IMR-90 (cell line): ENCODE data around the gene DEDD2. TPM values are rescaled to one million over a fixed set of nuclear protein-coding genes. Genes with fewer than 3 reads are reported as not detected.
"Not testable (repeated sequence)": the region's sequence is repeated elsewhere in the genome, so short reads cannot be mapped to it uniquely, and the experiment has no call there.

Source experiments
- ATAC-seq: fragments of 200-7000 bp; cut with Tn5 transposase; 2 replicates; pipeline ENCODE4 v1.9.1; 2020; ENCODE audit warnings: low read depth, mild to moderate bottlenecking, moderate library complexity
- BruUV-seq: library from RNA; stranded (reverse); fragments of 400-500 nt; replicated peaks from 2 replicates; lab custom pipeline; 2021; lab: Mats Ljungman, UMichigan
- CTCF ChIA-PET: fragments of 300-600 bp; formaldehyde crosslinking; extraction: SDS; loops from one replicate; lab custom pipeline; 2021; ENCODE audit warnings: antibody characterized with exemption; lab: Yijun Ruan, JAX
- POLR2A ChIA-PET: fragments of 300-600 bp; sonication (Branson Sonifier 250); formaldehyde crosslinking; loops from one replicate; lab custom pipeline; 2022; ENCODE audit warnings: antibody characterized with exemption; ENCODE audit not compliant: unreplicated experiment; lab: Charles Lee
- DNase-seq: peaks from one replicate; pipeline ENCODE4 v3.0.0; 2013
- H2AFZ ChIP-seq: replicated peaks from 2 replicates; pipeline ENCODE3; 2013; ENCODE audit warnings: low read length, mild to moderate bottlenecking; ENCODE audit not compliant: poor library complexity
- H2AK5ac ChIP-seq: 2 replicates; pipeline ENCODE4 v1.6.1; 2013; ENCODE audit warnings: low read depth, low read length, inconsistent platforms
- H2AK9ac ChIP-seq: replicated peaks from 2 replicates; pipeline ENCODE3; 2013; ENCODE audit warnings: mild to moderate bottlenecking, low read depth, low read length, moderate library complexity; ENCODE audit not compliant: poor library complexity
- H2BK120ac ChIP-seq: 2 replicates; pipeline ENCODE4 v1.6.1; 2013; ENCODE audit warnings: low read depth, low read length, inconsistent platforms
- H2BK15ac ChIP-seq: 3 replicates; pipeline ENCODE4 v1.6.1; 2013; ENCODE audit warnings: low read depth, low read length, inconsistent platforms
- H2BK20ac ChIP-seq: 2 replicates; pipeline ENCODE4 v1.6.1; 2013; ENCODE audit warnings: low read depth, mild to moderate bottlenecking, inconsistent platforms, low read length, moderate library complexity
- H2BK5ac ChIP-seq: 2 replicates; pipeline ENCODE4 v1.6.1; 2013; ENCODE audit warnings: mild to moderate bottlenecking, low read depth, low read length, inconsistent platforms; ENCODE audit not compliant: poor library complexity, severe bottlenecking
- H3K14ac ChIP-seq: replicated peaks from 2 replicates; pipeline ENCODE4 v1.6.1; 2013; ENCODE audit warnings: low read depth, low read length, inconsistent platforms
- H3K18ac ChIP-seq: 2 replicates; pipeline ENCODE4 v1.6.1; 2013; ENCODE audit warnings: low read depth, low read length, control low read depth
- H3K23ac ChIP-seq: 2 replicates; pipeline ENCODE4 v1.6.1; 2013; ENCODE audit warnings: low read depth, low read length, inconsistent platforms
- H3K27ac ChIP-seq: 2 replicates; pipeline ENCODE4 v1.5.1; 2013; ENCODE audit warnings: mild to moderate bottlenecking, control low read depth, low read length; ENCODE audit not compliant: insufficient read depth
- H3K27me3 ChIP-seq: 2 replicates; pipeline ENCODE4 v1.6.1; 2013; ENCODE audit warnings: low read length; ENCODE audit not compliant: control insufficient read depth, insufficient read depth
- H3K36me3 ChIP-seq: 2 replicates; pipeline ENCODE4 v1.6.1; 2013; ENCODE audit warnings: low read length, mixed read lengths; ENCODE audit not compliant: control insufficient read depth, insufficient read depth
- H3K4ac ChIP-seq: 2 replicates; pipeline ENCODE4 v1.6.1; 2013; ENCODE audit warnings: low read depth, low read length, inconsistent platforms
- H3K4me1 ChIP-seq: 2 replicates; pipeline ENCODE4 v1.6.1; 2013; ENCODE audit warnings: low read length, mixed read lengths; ENCODE audit not compliant: control insufficient read depth, insufficient read depth
- H3K4me2 ChIP-seq: 2 replicates; pipeline ENCODE4 v1.6.1; 2013; ENCODE audit warnings: low read depth, mild to moderate bottlenecking, control low read depth, low read length, moderate library complexity
- H3K4me3 ChIP-seq: 2 replicates; pipeline ENCODE4 v1.5.1; 2013; ENCODE audit warnings: low read depth, mild to moderate bottlenecking, control low read depth, low read length, moderate library complexity; ENCODE audit not compliant: insufficient read depth
- H3K56ac ChIP-seq: 2 replicates; pipeline ENCODE4 v1.6.1; 2013; ENCODE audit warnings: low read length, inconsistent platforms; ENCODE audit not compliant: insufficient read depth; ENCODE audit errors: extremely low read depth
- H3K79me1 ChIP-seq, 2 experiments: 2 replicates each; pipeline ENCODE4 v1.6.1; 2013; ENCODE audit warnings: low read length in 2 of 2, inconsistent platforms in 1 of 2, low read depth in 1 of 2
- H3K9ac ChIP-seq: 2 replicates; pipeline ENCODE4 v1.6.1; 2013; ENCODE audit warnings: low read depth, low read length, control low read depth
- H3K9me1 ChIP-seq: 2 replicates; pipeline ENCODE4 v1.6.1; 2013; ENCODE audit warnings: low read length, inconsistent platforms; ENCODE audit not compliant: insufficient read depth
- H3K9me3 ChIP-seq: 2 replicates; pipeline ENCODE4 v1.6.1; 2013; ENCODE audit warnings: low read length; ENCODE audit not compliant: control insufficient read depth, insufficient read depth
- H4K20me1 ChIP-seq: 2 replicates; pipeline ENCODE4 v1.6.1; 2013; ENCODE audit warnings: low read length, inconsistent platforms; ENCODE audit not compliant: insufficient read depth
- H4K5ac ChIP-seq: 2 replicates; pipeline ENCODE4 v1.6.1; 2013; ENCODE audit warnings: mild to moderate bottlenecking, low read depth, low read length, control low read depth
- H4K8ac ChIP-seq, 2 experiments: 2 replicates each; pipeline ENCODE4 v1.6.1; 2013; ENCODE audit warnings: low read depth in 2 of 2, low read length in 2 of 2, control low read depth in 1 of 2, inconsistent platforms in 1 of 2
- H4K91ac ChIP-seq: 2 replicates; pipeline ENCODE4 v1.6.1; 2013; ENCODE audit warnings: low read depth, low read length, inconsistent platforms; ENCODE audit not compliant: insufficient read depth
- ELK1 ChIP-seq: fragments of 150-350 bp; IDR thresholded peaks from 2 replicates; pipeline ENCODE4 v1.6.1; 2016; ENCODE audit warnings: low read depth, mild to moderate bottlenecking, low read length, moderate library complexity, borderline replicate concordance
- MXI1 ChIP-seq: IDR thresholded peaks from 2 replicates; pipeline ENCODE4 v1.6.1; 2012; ENCODE audit warnings: low read depth, mild to moderate bottlenecking, low read length, moderate library complexity, borderline replicate concordance
- RFX5 ChIP-seq: IDR thresholded peaks from 2 replicates; pipeline ENCODE4 v1.8.0; 2012; ENCODE audit warnings: low read depth, mild to moderate bottlenecking, low read length, moderate library complexity
- SMC3 ChIP-seq: fragments of 150-350 bp; IDR thresholded peaks from 2 replicates; pipeline ENCODE4 v1.6.1; 2016; ENCODE audit warnings: low read depth, mild to moderate bottlenecking, antibody characterized with exemption, low read length, moderate library complexity
- WGBS, 2 experiments: methylation state at CpG; one replicate each; pipeline versions ENCODE4 v1.1.5 to v1.1.7; 2013; ENCODE audit warnings: missing lambda C conversion rate in 2 of 2; ENCODE audit not compliant: insufficient read length in 1 of 2; ENCODE audit errors: extremely low coverage in 2 of 2; 5-methylcytosine and 5-hydroxymethylcytosine counted together
- dilution Hi-C: fragments of 300-500 bp; cut with HindIII; formaldehyde crosslinking; loops from one replicate; pipeline ENCODE4 v1.14.3; 2018; ENCODE audit warnings: low sequenced_read_pairs; ENCODE audit not compliant: unreplicated experiment
- in situ Hi-C: fragments of 300-500 bp; cut with MboI; formaldehyde crosslinking; loops from 3 replicates; pipeline ENCODE4 v1.14.3; 2019; ENCODE audit warnings: low sequenced_read_pairs, inconsistent platforms, mixed read lengths
- intact Hi-C: fragments of 100-400 bp; cut with micrococcal nuclease; formaldehyde crosslinking; loops from 2 replicates; pipeline ENCODE4 v1.10.0; 2022
- polyA plus RNA-seq, 3 experiments: library from polyadenylated mRNA; depleted of rRNA; stranded (reverse); fragments of >200 nt; gene quantifications; 2 replicates each; pipeline ENCODE4 v1.2.3, GENCODE V29; 2012; ENCODE audit warnings: low replicate concordance in 1 of 3
- total RNA-seq: library from RNA; depleted of rRNA; stranded (reverse); fragments of >200 nt; gene quantifications from 2 replicates; pipeline ENCODE4 v1.2.3, GENCODE V29; 2012

DEDD2 gene
- total and polyA plus RNA-seq, 2 of the 4 experiments (the other 2 are of a cell fraction), result 8.2 to 21.0 TPM

GRCh38 chr19:42217520-42218437 lies at the start of gene DEDD2 (continued):
- TF ChIP-seq ELK1, result no peak
- no peak for TF ChIP-seq SMC3
- no peak for TF ChIP-seq RFX5
- TF ChIP-seq MXI1, result no peak; the same call in none of the 2 replicates

GRCh38 chr19:42266928-42267603 lies 49.6 kb upstream of the DEDD2 start:
- H3K4me3 ChIP-seq, H2AK5ac ChIP-seq, POLR2A ChIA-PET, in situ Hi-C loops, H3K36me3 ChIP-seq, CTCF ChIA-PET, H2AK9ac ChIP-seq, H2AFZ ChIP-seq, H4K5ac ChIP-seq, H3K4ac ChIP-seq, H4K91ac ChIP-seq, H2BK5ac ChIP-seq, H4K20me1 ChIP-seq, DNase-seq, H2BK20ac ChIP-seq, H3K9me3 ChIP-seq, dilution Hi-C loops, H3K23ac ChIP-seq, H2BK15ac ChIP-seq, H3K4me2 ChIP-seq, H2BK120ac ChIP-seq, H3K9ac ChIP-seq, ATAC-seq, H3K4me1 ChIP-seq, H3K18ac ChIP-seq, BruUV-seq, H3K27ac ChIP-seq, H3K9me1 ChIP-seq, H3K27me3 ChIP-seq, H3K56ac ChIP-seq, H3K14ac ChIP-seq, intact Hi-C loops: not testable (repeated sequence)
- peaks cover 15 to 29% of the 10 kb centered on the region in 2 experiments for H3K79me1 ChIP-seq
- H4K8ac ChIP-seq, result 0 out of 4 replicates have a peak overlapping the region, but pooled peaks of 1 of the 2 experiments have one; percentile 21
- WGBS, 2 experiments, result 90% methylated on average over 2 of the region's 25 CpGs; no CpG with 5 or more reads in 1 of the 2 experiments
